ENCODE measurements around the gene SYT4. TPM values are rescaled to one million over a fixed set of nuclear protein-coding genes. Genes with fewer than 3 reads are reported as not detected.

SYT4 gene
- total and polyA plus RNA-seq, 2 of the 4 experiments (the other 2 are of a cell fraction): not detected

GRCh38 chr18:43277164-43277600 lies at the start of gene SYT4 (continued):
- TF ChIP-seq FOS (IDR thresholded peaks at IDR 0.05; ENCODE audit: low read depth, low read length) (no peak), MAZ (IDR thresholded peaks at IDR 0.05; ENCODE audit: borderline replicate concordance, low read depth, low read length) (no peak)

GRCh38 chr18:43322132-43322531 lies 44.8 kb upstream of the SYT4 start:
- Histone ChIP-seq H4K8ac (ENCODE audit: low read depth in 2 of 2, low read length in 2 of 2) (no peak overlapping the region), H2BK20ac (ENCODE audit: low read depth, low read length) (no peak overlapping the region), H2AK5ac (ENCODE audit: low read depth, low read length) (no peak overlapping the region), H3K36me3 (ENCODE audit: control insufficient read depth, insufficient read depth, low read length) (no peaks in the 10 kb centered on the region), H3K4me2 (ENCODE audit: low read depth, low read length) (no peak overlapping the region), H2BK120ac (ENCODE audit: low read depth, low read length) (no peak overlapping the region), H4K20me1 (ENCODE audit: insufficient read depth, low read length) (no peaks in the 10 kb centered on the region), H3K4me1 (ENCODE audit: control insufficient read depth, insufficient read depth, low read length) (no peaks in the 10 kb centered on the region), H4K91ac (ENCODE audit: insufficient read depth, low read depth, low read length) (no peak overlapping the region), H2AFZ (replicated peaks; ENCODE audit: low read length, poor library complexity) (no peak overlapping the region), H2BK15ac (ENCODE audit: low read depth, low read length) (no peak overlapping the region), H3K27ac (ENCODE audit: insufficient read depth, low read length) (no peak overlapping the region), H3K27me3 (ENCODE audit: control insufficient read depth, insufficient read depth, low read length) (no peaks in the 10 kb centered on the region), H3K9me3 (ENCODE audit: control insufficient read depth, insufficient read depth, low read length) (peaks cover 3% of the 10 kb centered on the region; the same call in 1 of the 2 replicates), H3K23ac (ENCODE audit: low read depth, low read length) (no peak overlapping the region), H4K5ac (ENCODE audit: low read depth, low read length) (no peak overlapping the region), H3K9me1 (ENCODE audit: insufficient read depth, low read length) (no peaks in the 10 kb centered on the region), H3K9ac (ENCODE audit: low read depth, low read length) (no peak overlapping the region), H3K56ac (ENCODE audit: extremely low read depth, insufficient read depth, low read length) (no peak overlapping the region), H2BK5ac (ENCODE audit: low read depth, low read length, poor library complexity, severe bottlenecking) (no peak overlapping the region), H3K79me1 (ENCODE audit: low read depth in 1 of 2, low read length in 2 of 2) (no peaks in the 10 kb centered on the region), H2AK9ac (replicated peaks; ENCODE audit: low read depth, low read length, poor library complexity) (no peak overlapping the region), H3K14ac (replicated peaks; ENCODE audit: low read depth, low read length) (no peak overlapping the region), H3K4ac (ENCODE audit: low read depth, low read length) (no peak overlapping the region), H3K4me3 (ENCODE audit: insufficient read depth, low read depth, low read length) (no peak overlapping the region), H3K18ac (ENCODE audit: low read depth, low read length) (no peak overlapping the region)
- ATAC-seq (ENCODE audit: low read depth) (no peak), DNase-seq (no peak)
- CTCF ChIA-PET: no interaction called here
- POLR2A ChIA-PET (ENCODE audit: unreplicated experiment): no interaction called here
- dilution Hi-C loops (cut with HindIII; ENCODE audit: low sequenced_read_pairs, unreplicated experiment) (no loop called here), intact Hi-C loops (cut with micrococcal nuclease) (no loop called here), in situ Hi-C loops (cut with MboI; ENCODE audit: low sequenced_read_pairs) (no loop called here)
- WGBS, 2 experiments (ENCODE audit: extremely low coverage in 2 of 2, insufficient read length in 1 of 2): no CpG with 5 or more reads among the region's 1 CpG
- BruUV-seq (replicated peaks): no TSS peak
- TF ChIP-seq, protein P1, sequence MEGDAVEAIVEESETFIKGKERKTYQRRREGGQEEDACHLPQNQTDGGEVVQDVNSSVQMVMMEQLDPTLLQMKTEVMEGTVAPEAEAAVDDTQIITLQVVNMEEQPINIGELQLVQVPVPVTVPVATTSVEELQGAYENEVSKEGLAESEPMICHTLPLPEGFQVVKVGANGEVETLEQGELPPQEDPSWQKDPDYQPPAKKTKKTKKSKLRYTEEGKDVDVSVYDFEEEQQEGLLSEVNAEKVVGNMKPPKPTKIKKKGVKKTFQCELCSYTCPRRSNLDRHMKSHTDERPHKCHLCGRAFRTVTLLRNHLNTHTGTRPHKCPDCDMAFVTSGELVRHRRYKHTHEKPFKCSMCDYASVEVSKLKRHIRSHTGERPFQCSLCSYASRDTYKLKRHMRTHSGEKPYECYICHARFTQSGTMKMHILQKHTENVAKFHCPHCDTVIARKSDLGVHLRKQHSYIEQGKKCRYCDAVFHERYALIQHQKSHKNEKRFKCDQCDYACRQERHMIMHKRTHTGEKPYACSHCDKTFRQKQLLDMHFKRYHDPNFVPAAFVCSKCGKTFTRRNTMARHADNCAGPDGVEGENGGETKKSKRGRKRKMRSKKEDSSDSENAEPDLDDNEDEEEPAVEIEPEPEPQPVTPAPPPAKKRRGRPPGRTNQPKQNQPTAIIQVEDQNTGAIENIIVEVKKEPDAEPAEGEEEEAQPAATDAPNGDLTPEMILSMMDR (conservative IDR thresholded peaks at IDR 0.05; ENCODE audit: low read depth, low read length): no peak
- TF ChIP-seq MAZ (IDR thresholded peaks at IDR 0.05; ENCODE audit: borderline replicate concordance, low read depth, low read length) (no peak), BHLHE40 (IDR thresholded peaks at IDR 0.05; ENCODE audit: low read depth, low read length) (no peak), NFE2L2 (IDR thresholded peaks at IDR 0.05; ENCODE audit: low read depth, low read length) (no peak), ELK1 (IDR thresholded peaks at IDR 0.05; ENCODE audit: borderline replicate concordance, low read depth, low read length) (no peak), MXI1 (IDR thresholded peaks at IDR 0.05; ENCODE audit: borderline replicate concordance, low read depth, low read length) (no peak), POLR2A (IDR thresholded peaks at IDR 0.05; ENCODE audit: low read depth, low read length) (no peak), MAFK (IDR thresholded peaks at IDR 0.05; ENCODE audit: low read depth, low read length) (no peak), RCOR1 (IDR thresholded peaks at IDR 0.05; ENCODE audit: insufficient replicate concordance, low read length) (no peak), FOS (IDR thresholded peaks at IDR 0.05; ENCODE audit: low read depth, low read length) (no peak), RFX5 (IDR thresholded peaks at IDR 0.05; ENCODE audit: low read depth, low read length) (no peak), SMC3 (IDR thresholded peaks at IDR 0.05; ENCODE audit: low read depth, low read length) (no peak), CEBPB (IDR thresholded peaks at IDR 0.05; ENCODE audit: low read depth, low read length) (no peak), CHD1 (IDR thresholded peaks at IDR 0.05; ENCODE audit: low read depth, low read length) (no peak)
- TF ChIP-seq, protein P2, sequence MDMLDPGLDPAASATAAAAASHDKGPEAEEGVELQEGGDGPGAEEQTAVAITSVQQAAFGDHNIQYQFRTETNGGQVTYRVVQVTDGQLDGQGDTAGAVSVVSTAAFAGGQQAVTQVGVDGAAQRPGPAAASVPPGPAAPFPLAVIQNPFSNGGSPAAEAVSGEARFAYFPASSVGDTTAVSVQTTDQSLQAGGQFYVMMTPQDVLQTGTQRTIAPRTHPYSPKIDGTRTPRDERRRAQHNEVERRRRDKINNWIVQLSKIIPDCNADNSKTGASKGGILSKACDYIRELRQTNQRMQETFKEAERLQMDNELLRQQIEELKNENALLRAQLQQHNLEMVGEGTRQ (IDR thresholded peaks at IDR 0.05; ENCODE audit: low read depth, low read length): no peak
